NAMALWA (cell line): ENCODE results near the gene CLK1.
A peak's percentile ranks its signal among the peaks of the same experiment; 100 is the strongest.

Experiments used
- DNase-seq: peaks from one replicate; pipeline ENCODE4 v3.0.0-alpha.2; 2015; ENCODE audit warnings: low spot score

CLK1 gene

GRCh38 chr2:200811333-200812121 is 52.9 kb downstream of the CLK1 start, which contains the start of gene BZW1:
Gene BZW1 (plus strand): TSS chr2:200811910. CDS start chr2:200813218, 1,308 bp downstream.
- peak; percentile 97 for DNase-seq

GRCh38 chr2:200810998-200811332 is 53.5 kb downstream of the CLK1 start:
- no peak for DNase-seq

GRCh38 chr2:200810252-200810997 is 54.0 kb downstream of the CLK1 start:
- DNase-seq = no peak

GRCh38 chr2:200809506-200810251 is 54.8 kb downstream of the CLK1 start:
- DNase-seq = no peak
